T-helper 1 cell treated with Interleukin-12 subunit alpha and Interleukin-12 subunit beta and Interleukin-4 antibody, amounts not matched to agents 30 ng/mL and 1 ng/mL, for 36 hours (primary cell): ENCODE measurements around the gene AKAP6. TPM values are rescaled to one million over a fixed set of nuclear protein-coding genes. Genes with fewer than 3 reads are reported as not detected.

ENCODE experiments used
- intact Hi-C: fragments of 100-400 bp; cut with micrococcal nuclease; formaldehyde crosslinking; loops from one replicate; pipeline ENCODE4 v1.15.1; 2024
- total RNA-seq: library from RNA; stranded (reverse); gene quantifications from 2 replicates; pipeline ENCODE4 v1.2.3, GENCODE V29; 2022

The AKAP6 gene
- total RNA-seq, 1 donor from 2014 or later, result 0.15 TPM

DNA sequence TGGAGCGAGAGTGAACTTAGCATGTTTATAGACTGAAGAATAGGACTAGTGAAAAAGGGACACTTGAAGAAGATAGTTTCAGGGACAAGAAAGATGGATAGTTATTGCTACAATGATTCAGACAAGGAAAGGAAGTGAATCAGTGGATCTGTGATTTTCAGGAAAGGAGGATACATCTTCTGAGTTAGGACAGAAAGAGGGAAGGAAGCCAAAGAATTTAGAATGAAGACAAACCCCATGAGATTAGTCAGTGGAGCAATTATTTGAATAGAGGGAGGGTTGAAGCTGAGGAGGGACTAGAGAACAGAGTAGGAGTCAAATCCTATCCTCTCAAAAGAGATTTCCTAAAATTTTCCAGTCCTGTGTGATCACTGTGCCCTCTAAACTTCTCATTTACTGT lies 282.7 kb downstream of the AKAP6 start:
- intact Hi-C loops, result no loop called here

DNA sequence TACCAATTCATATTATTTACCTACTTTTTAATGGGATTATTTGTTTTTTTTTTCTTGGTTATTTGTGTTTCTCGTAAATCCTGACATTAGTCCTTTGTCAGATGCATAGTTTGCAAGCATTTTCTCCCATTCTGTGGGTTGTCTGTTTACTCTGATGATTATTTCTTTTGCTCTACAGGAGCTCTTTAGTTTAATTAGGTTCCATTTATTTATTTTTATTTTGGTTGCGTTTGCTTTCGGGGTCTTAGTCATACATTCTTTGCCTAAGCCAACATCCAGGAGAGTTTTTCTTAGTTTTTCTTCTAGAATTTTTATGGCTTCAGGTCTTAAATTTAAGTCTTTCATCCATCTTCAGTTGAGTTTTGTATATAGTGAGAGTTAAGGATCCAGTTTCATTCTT lies 289.9 kb downstream of the AKAP6 start:
- intact Hi-C loops, result no loop called here

- intact Hi-C loops, result no loop called here
Observed at GRCh38 chr14:32620303-32620702, 291.2 kb downstream of the AKAP6 start.

DNA sequence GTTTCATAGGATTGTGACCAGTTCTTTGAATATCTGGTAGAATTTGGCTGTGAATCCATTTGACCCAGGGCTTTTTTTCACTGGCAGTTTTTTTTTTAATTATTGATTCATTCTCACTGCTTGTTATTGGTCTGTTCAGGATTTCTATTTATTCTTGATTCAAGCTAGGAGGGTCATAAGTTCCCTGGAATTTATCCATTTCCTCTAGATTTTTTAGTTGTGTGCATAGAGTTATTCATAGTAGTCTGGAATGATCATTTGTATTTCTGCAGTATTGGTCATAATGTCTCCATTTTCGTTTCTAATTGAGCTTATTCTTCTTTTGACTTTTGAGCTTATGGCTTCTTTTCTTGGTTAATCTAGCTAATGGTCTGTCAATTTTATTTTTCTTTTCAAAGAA lies 291.6 kb downstream of the AKAP6 start:
- intact Hi-C loops, result no loop called here

DNA sequence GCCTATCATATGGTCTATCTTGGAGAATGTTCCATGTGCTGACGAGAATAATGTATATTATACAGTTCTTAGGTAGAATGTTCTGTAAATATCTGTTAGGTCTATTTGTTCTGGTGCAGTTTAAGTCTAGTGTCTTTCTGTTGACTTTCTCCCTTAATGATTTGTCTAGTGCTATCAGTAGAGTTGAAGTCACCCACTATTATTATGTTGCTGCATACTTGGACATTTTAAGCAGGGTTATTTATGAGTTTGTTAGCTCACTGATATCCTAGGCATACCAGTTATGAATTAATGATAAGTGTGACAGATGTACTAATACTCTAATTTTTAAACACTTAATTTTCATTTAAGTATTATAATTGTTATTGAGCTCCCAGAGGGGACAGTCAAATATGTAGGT lies 292.5 kb downstream of the AKAP6 start:
- intact Hi-C loops, result no loop called here

- intact Hi-C loops, result no loop called here
Observed at GRCh38 chr14:32622742-32623141, 293.6 kb downstream of the AKAP6 start.

GRCh38 chr14:32623300-32624093 lies 294.4 kb downstream of the AKAP6 start:
- intact Hi-C loops, result no loop called here

DNA sequence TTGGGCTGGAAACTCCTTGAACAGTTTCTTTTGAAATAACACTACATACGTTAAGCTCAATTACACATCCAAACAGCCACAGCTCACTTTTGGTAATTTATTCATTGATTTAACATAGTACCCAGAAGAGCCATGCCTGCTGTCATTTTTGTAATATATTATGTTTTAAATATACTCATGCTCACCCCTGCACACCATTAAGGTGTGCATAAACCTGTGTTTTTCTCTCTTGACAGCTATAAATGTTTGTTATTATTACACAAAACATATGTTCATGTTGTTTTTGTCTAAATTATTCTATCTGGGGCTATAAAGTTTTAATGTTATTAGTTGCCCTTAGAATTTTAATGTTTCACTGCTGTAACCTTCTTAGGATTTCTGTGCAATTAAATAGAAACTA lies 296.1 kb downstream of the AKAP6 start:
- intact Hi-C loops, result no loop called here

DNA sequence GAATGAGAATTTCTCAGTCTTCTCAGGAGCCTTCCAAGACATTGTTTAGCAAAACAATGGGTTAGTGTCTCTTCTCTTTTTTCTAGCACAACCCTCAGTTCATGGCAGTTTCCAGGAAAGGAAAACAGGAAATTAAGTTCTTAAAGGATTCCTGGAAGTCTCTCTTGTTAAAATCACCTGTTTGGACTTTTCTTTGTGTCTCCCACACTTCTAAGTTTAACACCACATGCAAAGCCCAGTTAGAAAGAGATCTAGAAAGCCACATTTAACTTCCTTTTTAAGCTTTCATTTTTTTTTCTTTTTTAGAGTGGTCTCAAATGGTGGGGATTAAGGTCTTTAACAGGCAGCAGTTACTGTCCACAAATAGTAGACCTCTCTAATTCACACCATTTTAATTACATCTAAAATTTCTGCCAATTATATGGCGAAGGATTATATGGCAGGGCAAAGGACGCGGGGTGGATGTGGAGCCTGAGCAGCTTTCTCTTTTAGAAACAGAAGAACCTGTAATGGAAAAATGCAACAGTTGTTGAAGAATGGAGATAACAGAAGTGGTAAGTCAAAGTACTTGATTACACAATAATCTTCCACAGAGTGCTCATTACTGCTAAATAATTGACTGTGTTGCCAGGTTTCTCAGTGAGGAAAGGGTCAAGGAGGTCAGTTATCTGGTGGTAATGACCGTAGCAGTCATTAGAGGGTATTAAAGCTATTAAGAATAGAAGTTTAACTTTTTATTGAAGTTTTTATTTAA lies 298.6 kb downstream of the AKAP6 start:
- intact Hi-C loops, result no loop called here

DNA sequence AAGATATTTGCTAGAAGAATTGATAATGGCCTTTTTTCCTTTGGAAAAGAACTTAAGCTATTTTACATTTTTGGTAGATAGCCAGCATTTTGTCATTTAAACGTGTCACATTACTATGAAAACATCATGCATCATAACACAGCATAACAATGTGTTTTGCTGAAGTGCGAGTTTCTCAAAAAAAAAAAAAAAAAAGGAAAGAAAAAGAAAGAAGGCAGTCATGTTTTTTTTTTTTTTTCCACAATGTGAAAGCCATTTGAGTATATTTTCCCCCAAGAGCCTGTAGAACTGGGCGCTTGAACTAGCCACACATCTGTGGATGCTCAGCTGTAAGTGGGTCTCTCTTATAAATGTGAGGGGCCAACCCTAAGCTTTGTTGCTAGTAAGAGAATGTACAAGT lies 300.1 kb downstream of the AKAP6 start:
- intact Hi-C loops, result no loop called here

- intact Hi-C loops, result no loop called here
Observed at GRCh38 chr14:32630701-32631100, 301.6 kb downstream of the AKAP6 start.

GRCh38 chr14:32633224-32633859 lies 304.2 kb downstream of the AKAP6 start:
- intact Hi-C loops, result no loop called here

GRCh38 chr14:32633930-32634329 lies 304.8 kb downstream of the AKAP6 start:
- intact Hi-C loops, result no loop called here

DNA sequence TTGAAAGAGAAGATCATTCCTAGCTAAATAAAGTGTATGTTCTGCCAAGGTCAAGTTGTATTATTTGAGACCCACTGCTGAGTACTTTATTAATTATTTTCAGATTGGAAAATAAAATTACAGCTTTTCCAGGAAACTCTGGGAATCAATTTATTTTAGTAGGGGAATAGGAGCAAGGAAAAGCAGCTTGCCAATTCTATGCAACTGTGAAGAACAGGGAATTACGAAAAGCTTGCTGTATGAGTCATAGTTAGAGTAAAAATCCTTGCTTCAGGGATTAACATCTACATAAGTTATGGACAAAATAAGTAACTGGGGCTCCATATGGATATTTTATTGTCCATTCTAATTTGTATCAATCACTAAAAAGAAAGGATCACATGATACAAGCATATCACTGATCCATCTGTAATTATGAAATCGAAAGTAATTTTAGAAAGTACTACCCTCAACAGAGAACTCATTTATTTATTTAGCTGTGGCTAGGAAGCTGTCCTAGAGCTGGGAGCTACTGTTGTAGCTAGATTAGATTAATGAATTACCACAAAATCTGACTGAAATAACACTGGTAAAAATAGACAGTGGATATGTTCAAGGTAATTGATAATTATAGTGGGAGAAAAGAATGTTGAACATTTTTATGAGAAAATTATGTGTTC lies 306.1 kb downstream of the AKAP6 start:
- intact Hi-C loops, result no loop called here

GRCh38 chr14:32637582-32637981 lies 308.5 kb downstream of the AKAP6 start:
- intact Hi-C loops, result no loop called here

DNA sequence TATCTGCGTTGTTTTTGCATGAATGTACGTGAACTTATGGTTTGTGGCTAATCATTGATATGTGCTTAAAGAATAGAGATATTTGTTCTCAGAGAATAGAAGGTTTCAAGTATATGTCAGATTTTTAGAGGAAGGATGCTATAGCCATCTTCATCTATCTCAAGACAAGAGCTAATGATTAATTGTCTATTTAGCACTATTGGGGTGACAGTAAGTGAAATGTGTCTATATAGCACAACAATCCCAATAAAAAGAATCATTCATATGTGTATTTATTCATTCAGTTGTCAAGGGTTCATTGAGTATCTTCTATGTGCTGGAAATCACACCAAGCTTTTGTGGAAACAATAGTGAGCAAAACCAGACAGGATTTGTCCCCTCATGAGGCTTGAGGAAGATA lies 310.1 kb downstream of the AKAP6 start:
- intact Hi-C loops, result no loop called here

DNA sequence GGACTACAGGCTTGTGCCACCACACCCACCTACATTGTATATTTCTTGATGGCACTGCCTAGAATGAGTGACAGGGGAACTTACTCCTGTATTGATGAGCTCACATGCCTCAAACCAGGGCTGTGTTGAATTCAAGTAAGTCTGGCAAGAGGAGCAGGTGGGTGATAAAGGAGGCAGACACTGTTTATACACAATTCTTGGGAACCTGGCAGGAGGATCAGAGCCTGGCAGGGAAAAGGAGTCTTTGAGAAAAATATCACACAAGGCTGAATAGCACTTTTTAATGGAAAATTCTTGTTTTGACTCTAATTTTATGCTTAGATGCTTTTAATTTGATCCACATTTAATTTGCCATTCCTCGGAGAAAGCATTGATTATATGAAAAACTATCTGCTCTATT lies 316.5 kb downstream of the AKAP6 start:
- intact Hi-C loops, result no loop called here

DNA sequence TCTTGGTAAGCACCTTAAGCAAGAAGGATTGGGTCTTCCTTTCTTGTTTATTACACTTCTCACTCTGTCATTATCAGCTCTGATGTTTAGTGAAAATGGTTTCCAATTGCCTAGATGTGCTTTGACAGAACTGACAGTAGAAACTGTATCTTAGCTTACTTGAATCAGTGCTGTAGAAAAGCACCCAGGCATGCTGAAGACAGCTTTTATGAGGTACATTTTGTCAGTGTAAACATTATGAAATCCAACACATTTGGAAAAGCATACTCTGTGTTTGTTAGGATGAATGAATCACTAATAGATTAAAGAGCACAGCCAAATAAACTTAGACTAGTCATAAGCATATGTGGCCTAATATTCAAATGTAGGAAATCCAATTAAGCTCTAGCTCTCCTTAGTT lies 319.3 kb downstream of the AKAP6 start:
- intact Hi-C loops, result no loop called here

DNA sequence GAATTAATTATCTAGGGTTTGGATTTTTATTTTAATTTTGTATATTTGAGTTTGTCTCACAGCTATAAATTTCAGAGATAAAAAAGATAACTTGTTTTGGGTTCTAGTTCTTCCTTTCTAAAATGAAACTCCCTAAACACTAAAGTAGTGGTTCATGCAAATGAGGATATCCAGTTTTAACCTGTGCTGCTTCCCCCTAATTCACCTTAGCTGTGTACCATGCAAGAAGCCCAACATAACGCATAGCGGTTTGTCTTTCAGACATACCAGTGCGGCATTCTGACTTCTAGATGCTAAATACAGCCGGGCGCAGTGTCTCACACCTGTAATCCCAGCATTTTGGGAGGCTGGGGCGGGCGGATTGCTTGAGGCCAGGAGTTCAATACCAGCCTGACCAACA lies 320.9 kb downstream of the AKAP6 start:
- intact Hi-C loops, result no loop called here

DNA sequence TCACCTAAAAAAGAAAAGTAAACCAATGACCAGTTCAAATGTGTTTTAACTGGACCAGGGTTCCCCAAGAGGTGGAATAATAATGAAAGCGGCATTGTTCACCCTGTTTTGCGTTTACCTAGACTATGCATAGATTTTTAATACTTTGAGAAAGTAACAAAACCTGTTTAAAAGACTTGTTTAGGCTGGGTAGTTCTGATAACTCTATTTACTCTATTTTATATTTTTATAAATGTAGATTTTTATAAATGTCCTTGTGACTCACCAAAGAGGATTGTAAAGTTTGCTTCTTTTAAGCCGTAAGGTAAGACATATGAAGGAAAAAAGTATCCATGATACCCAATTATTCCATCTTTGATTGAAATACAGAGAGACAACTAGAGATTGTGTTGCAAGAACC lies 321.6 kb downstream of the AKAP6 start:
- intact Hi-C loops, result no loop called here

DNA sequence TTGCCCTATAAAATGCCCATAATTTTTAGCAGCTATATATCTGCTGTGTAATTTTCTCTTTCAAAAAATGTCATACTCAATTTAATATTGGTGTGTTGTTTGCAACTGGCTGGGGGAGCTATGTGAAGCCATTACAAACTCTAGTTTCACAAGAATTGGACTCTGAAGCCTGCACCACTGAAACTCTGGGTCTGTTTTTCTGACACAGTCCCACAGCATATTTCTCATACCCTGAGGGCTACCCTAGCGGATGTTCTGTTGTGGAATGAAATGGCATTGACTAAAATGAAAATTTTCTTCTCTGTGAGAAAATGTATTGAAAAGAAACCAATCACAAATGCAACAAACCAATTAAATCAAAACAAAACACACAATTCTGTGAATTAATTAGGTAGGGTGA lies 325.0 kb downstream of the AKAP6 start:
- intact Hi-C loops, result no loop called here

DNA sequence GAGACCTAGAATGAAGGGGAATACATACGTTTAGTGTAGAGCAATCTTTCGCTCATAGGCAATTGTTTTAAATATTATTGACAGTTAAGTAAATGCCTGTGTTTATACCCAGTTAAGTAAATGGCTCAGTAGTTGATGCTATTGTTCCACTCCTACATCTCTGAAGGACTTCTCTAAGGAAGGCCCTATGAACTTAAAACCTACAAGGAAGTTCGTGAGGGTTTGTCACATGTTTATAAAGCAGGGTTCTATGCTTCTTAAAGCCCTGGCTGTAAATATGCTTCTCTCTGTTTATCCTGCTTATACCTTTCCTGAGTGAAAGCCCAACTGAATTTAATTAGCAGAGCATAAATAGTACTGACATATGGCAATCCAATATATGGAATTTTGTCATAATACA lies 327.5 kb downstream of the AKAP6 start:
- intact Hi-C loops, result no loop called here
